ENCODE data around the gene TRAPPC2L.
"Not testable (repeated sequence)": the region's sequence is repeated elsewhere in the genome, so short reads cannot be mapped to it uniquely, and the experiment has no call there.

The TRAPPC2L gene

DNA sequence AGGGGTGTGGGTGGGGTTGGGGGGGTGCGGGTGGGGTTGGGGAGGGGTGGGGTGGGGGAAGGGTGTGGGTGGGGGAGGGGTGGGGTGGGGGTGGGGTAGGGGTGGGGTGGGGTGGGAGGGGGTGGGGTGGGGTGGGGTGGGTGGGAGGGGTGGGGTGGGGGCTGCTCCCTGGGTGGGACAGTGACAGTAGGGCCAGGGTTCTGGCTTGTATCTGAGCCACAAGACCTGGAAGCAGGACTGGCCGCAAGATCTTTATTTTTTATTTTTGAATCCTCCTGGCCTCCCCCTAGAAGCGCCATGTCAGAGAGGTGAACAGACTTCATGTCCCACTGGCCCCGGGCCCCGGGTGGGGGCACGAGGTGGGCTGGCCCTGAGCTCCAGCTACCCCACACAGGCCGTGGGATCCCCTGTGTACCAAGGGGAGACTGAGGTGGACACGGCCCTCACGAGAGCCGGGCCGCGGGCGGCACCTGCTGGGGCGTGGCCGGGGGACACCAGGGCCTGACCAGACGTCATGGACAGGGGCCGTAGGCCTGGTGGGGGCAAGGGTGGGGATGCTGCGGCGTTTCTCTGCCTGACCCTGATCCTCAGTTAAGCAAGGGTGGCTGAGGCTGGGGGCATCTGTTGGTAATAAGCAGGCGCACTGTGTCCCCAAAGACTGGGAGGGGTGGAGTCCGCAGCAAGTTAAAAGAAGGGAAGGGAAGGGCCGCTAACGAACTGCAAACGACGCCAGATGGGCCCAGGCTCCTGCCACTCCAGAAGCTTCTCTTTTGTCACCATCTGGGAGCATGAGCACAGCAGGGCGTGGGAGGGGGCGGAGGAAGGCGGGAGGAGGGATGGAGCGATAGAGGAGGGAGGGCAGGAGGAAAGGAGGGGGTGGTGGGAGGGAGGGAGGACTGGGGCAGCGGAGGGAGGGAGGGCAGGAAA, 31.8 kb downstream of the TRAPPC2L start:
- no peak for DNase-seq
- Histone ChIP-seq H3K4me3 (ENCODE audit: low read length) (no peak overlapping the region), H3K27me3 (replicated peaks; ENCODE audit: insufficient read depth, low read length) (no peaks in the 10 kb centered on the region), H3K4me1 (ENCODE audit: low read length) (no peaks in the 10 kb centered on the region), H4K20me1 (ENCODE audit: insufficient read depth, low read length) (no peaks in the 10 kb centered on the region), H3K9me2 (replicated peaks; ENCODE audit: insufficient read depth, low read length) (no peaks in the 10 kb centered on the region), H3K4me2 (ENCODE audit: low read depth, low read length) (no peak overlapping the region), H2AFZ (ENCODE audit: low read length) (no peak overlapping the region), H3K27ac (ENCODE audit: low read length) (no peak overlapping the region), H3K79me2 (ENCODE audit: low read length) (no peaks in the 10 kb centered on the region), H3K9ac (ENCODE audit: low read length) (no peak overlapping the region), H3K9me3 (replicated peaks; ENCODE audit: insufficient read depth, low read length) (no peaks in the 10 kb centered on the region), H3K36me3 (replicated peaks; ENCODE audit: insufficient read depth, low read length) (no peaks in the 10 kb centered on the region), H3F3A (ENCODE audit: insufficient read depth, low read length) (no peaks in the 10 kb centered on the region)
- TF ChIP-seq, protein P1, sequence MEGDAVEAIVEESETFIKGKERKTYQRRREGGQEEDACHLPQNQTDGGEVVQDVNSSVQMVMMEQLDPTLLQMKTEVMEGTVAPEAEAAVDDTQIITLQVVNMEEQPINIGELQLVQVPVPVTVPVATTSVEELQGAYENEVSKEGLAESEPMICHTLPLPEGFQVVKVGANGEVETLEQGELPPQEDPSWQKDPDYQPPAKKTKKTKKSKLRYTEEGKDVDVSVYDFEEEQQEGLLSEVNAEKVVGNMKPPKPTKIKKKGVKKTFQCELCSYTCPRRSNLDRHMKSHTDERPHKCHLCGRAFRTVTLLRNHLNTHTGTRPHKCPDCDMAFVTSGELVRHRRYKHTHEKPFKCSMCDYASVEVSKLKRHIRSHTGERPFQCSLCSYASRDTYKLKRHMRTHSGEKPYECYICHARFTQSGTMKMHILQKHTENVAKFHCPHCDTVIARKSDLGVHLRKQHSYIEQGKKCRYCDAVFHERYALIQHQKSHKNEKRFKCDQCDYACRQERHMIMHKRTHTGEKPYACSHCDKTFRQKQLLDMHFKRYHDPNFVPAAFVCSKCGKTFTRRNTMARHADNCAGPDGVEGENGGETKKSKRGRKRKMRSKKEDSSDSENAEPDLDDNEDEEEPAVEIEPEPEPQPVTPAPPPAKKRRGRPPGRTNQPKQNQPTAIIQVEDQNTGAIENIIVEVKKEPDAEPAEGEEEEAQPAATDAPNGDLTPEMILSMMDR (IDR thresholded peaks at IDR 0.05; ENCODE audit: low read length): no peak
- TF ChIP-seq EZH2 (optimal IDR thresholded peaks at IDR 0.05; ENCODE audit: low read depth, low read length) (no peak), EZH2phosphoT487 (IDR thresholded peaks at IDR 0.05; ENCODE audit: low read length) (no peak)

DNA sequence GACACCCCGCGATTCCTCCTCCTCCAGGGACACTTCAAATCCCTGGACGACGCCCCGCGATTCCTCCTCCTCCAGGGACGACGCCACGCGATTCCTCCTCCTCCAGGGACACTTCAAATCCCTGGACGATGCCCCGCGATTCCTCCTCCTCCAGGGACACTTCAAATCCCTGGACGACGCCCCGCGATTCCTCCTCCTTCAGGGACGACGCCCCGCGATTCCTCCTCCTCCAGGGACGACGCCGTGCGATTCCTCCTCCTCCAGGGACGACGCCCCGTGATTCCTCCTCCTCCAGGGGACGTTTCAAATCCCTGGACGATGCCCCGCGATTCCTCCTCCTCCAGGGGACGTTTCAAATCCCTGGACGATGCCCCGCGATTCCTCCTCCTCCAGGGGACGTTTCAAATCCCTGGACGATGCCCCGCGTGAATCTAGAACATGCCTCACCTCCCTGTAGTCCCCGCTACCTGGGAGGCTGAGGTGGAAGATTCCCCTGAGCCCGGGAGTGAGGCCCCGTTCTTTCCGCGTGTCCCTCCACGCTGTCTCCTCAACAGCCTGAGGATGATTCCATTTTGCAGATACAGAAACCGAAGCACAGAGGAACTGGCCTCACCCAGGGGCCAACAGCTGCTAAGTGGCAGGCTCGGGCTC, 32.9 kb downstream of the TRAPPC2L start:
- not testable (repeated sequence) for H3F3A ChIP-seq (ENCODE audit: insufficient read depth, low read length); H3K9ac ChIP-seq (ENCODE audit: low read length); H3K36me3 ChIP-seq (replicated peaks; ENCODE audit: insufficient read depth, low read length); H3K4me3 ChIP-seq (ENCODE audit: low read length); DNase-seq; H3K27me3 ChIP-seq (replicated peaks; ENCODE audit: insufficient read depth, low read length); H3K4me1 ChIP-seq (ENCODE audit: low read length); H3K4me2 ChIP-seq (ENCODE audit: low read depth, low read length); H3K9me2 ChIP-seq (replicated peaks; ENCODE audit: insufficient read depth, low read length); H3K27ac ChIP-seq (ENCODE audit: low read length); H2AFZ ChIP-seq (ENCODE audit: low read length); H3K79me2 ChIP-seq (ENCODE audit: low read length); H4K20me1 ChIP-seq (ENCODE audit: insufficient read depth, low read length); H3K9me3 ChIP-seq (replicated peaks; ENCODE audit: insufficient read depth, low read length)

DNA sequence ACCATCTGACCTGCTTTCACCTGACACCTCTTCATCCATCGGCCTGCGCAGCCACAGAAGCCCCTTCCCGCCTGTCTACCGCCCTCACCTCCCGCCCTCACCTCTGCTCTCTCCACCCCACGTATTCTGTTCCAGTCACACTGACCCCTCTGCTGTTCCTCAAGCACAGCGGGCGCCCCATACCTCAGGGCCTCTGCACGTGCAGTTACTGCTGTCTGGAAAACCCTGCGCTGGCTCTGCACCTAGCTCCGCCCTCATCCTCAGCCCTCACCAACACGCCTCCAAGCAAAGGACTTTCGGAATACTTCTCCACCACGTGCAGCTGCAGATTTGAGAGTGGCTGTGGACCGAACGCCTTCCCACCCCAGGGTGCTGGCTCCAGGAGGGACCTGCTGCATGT, 34.2 kb downstream of the TRAPPC2L start:
- Histone ChIP-seq H3K27ac (ENCODE audit: low read length) (no peak overlapping the region), H3K9ac (ENCODE audit: low read length) (no peak overlapping the region), H3K27me3 (replicated peaks; ENCODE audit: insufficient read depth, low read length) (no peaks in the 10 kb centered on the region), H2AFZ (ENCODE audit: low read length) (no peak overlapping the region), H3K9me2 (replicated peaks; ENCODE audit: insufficient read depth, low read length) (no peaks in the 10 kb centered on the region), H3K36me3 (replicated peaks; ENCODE audit: insufficient read depth, low read length) (no peaks in the 10 kb centered on the region), H4K20me1 (ENCODE audit: insufficient read depth, low read length) (no peaks in the 10 kb centered on the region), H3K9me3 (replicated peaks; ENCODE audit: insufficient read depth, low read length) (no peaks in the 10 kb centered on the region), H3K79me2 (ENCODE audit: low read length) (no peaks in the 10 kb centered on the region), H3K4me2 (ENCODE audit: low read depth, low read length) (no peak overlapping the region), H3K4me1 (ENCODE audit: low read length) (no peaks in the 10 kb centered on the region), H3F3A (ENCODE audit: insufficient read depth, low read length) (no peaks in the 10 kb centered on the region), H3K4me3 (ENCODE audit: low read length) (no peak overlapping the region)
- DNase-seq: no peak
- TF ChIP-seq EZH2phosphoT487 (IDR thresholded peaks at IDR 0.05; ENCODE audit: low read length) (no peak), EZH2 (optimal IDR thresholded peaks at IDR 0.05; ENCODE audit: low read depth, low read length) (no peak)
- TF ChIP-seq, protein P1 (IDR thresholded peaks at IDR 0.05; ENCODE audit: low read length): no peak

DNA sequence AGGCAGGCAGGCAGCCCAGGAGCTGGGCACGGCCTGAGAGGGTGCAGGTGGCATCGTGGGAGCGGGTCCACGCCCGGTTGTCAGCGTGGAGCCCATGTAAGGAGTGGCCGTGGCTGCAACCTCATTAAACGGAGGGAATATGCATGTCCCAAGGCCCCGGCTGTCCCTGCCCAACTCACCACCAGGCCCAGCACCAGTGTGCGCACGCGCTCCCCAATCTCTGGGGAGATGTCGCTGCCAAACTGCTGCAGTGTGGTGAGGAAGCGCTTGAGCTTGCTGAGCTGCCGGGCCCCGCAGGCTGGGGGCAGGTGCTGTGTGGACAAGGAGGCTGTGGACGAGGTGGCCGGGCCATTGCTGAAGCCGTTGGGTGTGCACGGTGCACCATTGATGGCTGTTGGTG, 35.1 kb downstream of the TRAPPC2L start:
- Histone ChIP-seq H4K20me1 (ENCODE audit: insufficient read depth, low read length) (no peaks in the 10 kb centered on the region), H3K9me2 (replicated peaks; ENCODE audit: insufficient read depth, low read length) (no peaks in the 10 kb centered on the region)
- TF ChIP-seq EZH2 (optimal IDR thresholded peaks at IDR 0.05; ENCODE audit: low read depth, low read length) (no peak), EZH2phosphoT487 (IDR thresholded peaks at IDR 0.05; ENCODE audit: low read length) (no peak)
- TF ChIP-seq, protein P1 (IDR thresholded peaks at IDR 0.05; ENCODE audit: low read length): no peak

More for the DNA sequence above, 35.1 kb downstream of the TRAPPC2L start:
- Histone ChIP-seq H3K4me3 (ENCODE audit: low read length) (no peak overlapping the region), H3K4me2 (ENCODE audit: low read depth, low read length) (no peak overlapping the region), H3F3A (ENCODE audit: insufficient read depth, low read length) (no peaks in the 10 kb centered on the region), H3K27ac (ENCODE audit: low read length) (no peak overlapping the region), H3K27me3 (replicated peaks; ENCODE audit: insufficient read depth, low read length) (no peaks in the 10 kb centered on the region), H2AFZ (ENCODE audit: low read length) (no peak overlapping the region), H3K79me2 (ENCODE audit: low read length) (no peaks in the 10 kb centered on the region), H3K4me1 (ENCODE audit: low read length) (no peaks in the 10 kb centered on the region), H3K9ac (ENCODE audit: low read length) (no peak overlapping the region), H3K36me3 (replicated peaks; ENCODE audit: insufficient read depth, low read length) (no peaks in the 10 kb centered on the region), H3K9me3 (replicated peaks; ENCODE audit: insufficient read depth, low read length) (no peaks in the 10 kb centered on the region)
- DNase-seq: no peak
